Lung (tissue), 12 donors: ENCODE data around the gene BCR. TPM values are rescaled to one million over a fixed set of nuclear protein-coding genes. Genes with fewer than 3 reads are reported as not detected.

Experiments used
- ATAC-seq: fragments of 200-7000 bp; cut with Tn5 transposase; one replicate; pipeline ENCODE4 v1.9.1; 2020; ENCODE audit warnings: moderate number of reproducible peaks; ENCODE audit not compliant: insufficient read depth, low FRiP score
- DNase-seq, 3 donors: peaks; one replicate each; pipeline ENCODE4 v3.0.0-alpha.2; 2013 to 2017
- H3K27ac ChIP-seq, 2 donors: one replicate each; pipeline ENCODE4 v1.5.1; 2013; ENCODE audit warnings: mild to moderate bottlenecking in 2 of 2, moderate library complexity in 2 of 2, control low read depth in 1 of 2, inconsistent platforms in 1 of 2, low read depth in 1 of 2, low read length in 1 of 2
- H3K27me3 ChIP-seq, 3 donors: one replicate each; pipeline ENCODE4 v1.5.1; 2013; ENCODE audit warnings: low read length in 2 of 3; ENCODE audit not compliant: control insufficient read depth in 3 of 3, insufficient read depth in 3 of 3
- H3K36me3 ChIP-seq, 4 donors: one replicate each; pipeline ENCODE4 v1.5.1; 2013; ENCODE audit warnings: low read length in 4 of 4, mild to moderate bottlenecking in 1 of 4, moderate library complexity in 1 of 4; ENCODE audit not compliant: control insufficient read depth in 4 of 4, insufficient read depth in 4 of 4
- H3K4me1 ChIP-seq, 5 donors: one replicate each; pipeline ENCODE4 v1.5.1; 2013; ENCODE audit warnings: low read length in 5 of 5, mild to moderate bottlenecking in 2 of 5, moderate library complexity in 1 of 5; ENCODE audit not compliant: control insufficient read depth in 5 of 5, insufficient read depth in 5 of 5
- H3K4me3 ChIP-seq: one replicate; pipeline ENCODE4 v1.5.1; 2013; ENCODE audit warnings: mild to moderate bottlenecking, control low read depth, moderate library complexity
- H3K9ac ChIP-seq, 2 donors: one replicate each; pipeline ENCODE4 v1.5.1; 2013; ENCODE audit warnings: low read length in 2 of 2, control low read depth in 1 of 2; ENCODE audit not compliant: insufficient read depth in 1 of 2
- H3K9me3 ChIP-seq, 4 donors: one replicate each; pipeline ENCODE4 v1.5.1; 2013; ENCODE audit warnings: low read length in 3 of 4, mild to moderate bottlenecking in 1 of 4, moderate library complexity in 1 of 4; ENCODE audit not compliant: control insufficient read depth in 4 of 4, insufficient read depth in 3 of 4
- CTCF ChIP-seq: IDR thresholded peaks from 2 replicates; pipeline ENCODE4 v1.5.1; 2012; ENCODE audit warnings: mild to moderate bottlenecking; ENCODE audit errors: control extremely low read depth, extremely low read depth
- WGBS, 2 donors: extraction: QIAGEN DNeasy Blood & Tissue Kit; methylation state at CpG; one replicate each; pipeline ENCODE4 v1.1.7; 2013; 5-methylcytosine and 5-hydroxymethylcytosine counted together
- polyA plus RNA-seq, 2 donors: library from polyadenylated mRNA; stranded (reverse); fragments of 200-250 nt; gene quantifications; one replicate each; pipeline ENCODE4 v1.2.1, GENCODE V29; 2013
- total RNA-seq, 2 donors: library from RNA; depleted of rRNA in 1 of 2; stranded (reverse); fragments of >200 nt in 1 of 2; gene quantifications; one replicate each; pipeline ENCODE4 v1.2.1, GENCODE V29; 2014 to 2021
- donor health status: control.
- donor health status: control.
- donor health status: Bipolar disorder and iron deficiency.
- donor health status: healthy.
- donor health status: DM: yes; HTN: yes; CAD: no.

The BCR gene
- total and polyA plus RNA-seq, 4 donors, result 21.8 to 67.3 (median 31.8) TPM

DNA sequence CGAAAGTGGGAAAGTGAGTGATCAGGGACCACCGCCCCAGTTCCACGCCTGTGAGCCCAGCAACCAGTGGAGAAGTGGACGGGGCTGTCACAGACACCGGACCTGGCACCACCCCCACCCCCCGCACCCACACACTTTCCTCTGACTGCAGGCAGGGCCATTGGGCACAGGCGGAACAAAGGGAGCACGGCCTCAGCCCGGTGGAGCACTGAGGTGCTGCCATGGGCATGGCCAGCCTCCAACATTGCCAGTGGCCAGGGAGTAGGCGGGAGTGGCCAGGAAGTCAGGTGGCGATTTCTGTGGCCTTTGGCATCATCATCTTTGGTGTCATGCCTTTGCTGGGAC lies 78.5 kb downstream of the BCR start:
- Histone ChIP-seq H3K9me3 (no peaks in the 10 kb centered on the region), H3K27me3 (no peaks in the 10 kb centered on the region), H3K27ac (no peak overlapping the region), H3K4me3 (no peak overlapping the region), H3K9ac (no peak overlapping the region), H3K4me1 (peaks cover 0 to 18% (median 0%) of the 10 kb centered on the region in 5 donors), H3K36me3 (peaks cover 0 to 44% (median 4%) of the 10 kb centered on the region in 4 donors)
- WGBS, 2 donors, result 97 to 98% methylated on average over 11 of the region's 11 CpGs
- ATAC-seq (no peak), DNase-seq (no peak)
- TF ChIP-seq CTCF, result no peak

DNA sequence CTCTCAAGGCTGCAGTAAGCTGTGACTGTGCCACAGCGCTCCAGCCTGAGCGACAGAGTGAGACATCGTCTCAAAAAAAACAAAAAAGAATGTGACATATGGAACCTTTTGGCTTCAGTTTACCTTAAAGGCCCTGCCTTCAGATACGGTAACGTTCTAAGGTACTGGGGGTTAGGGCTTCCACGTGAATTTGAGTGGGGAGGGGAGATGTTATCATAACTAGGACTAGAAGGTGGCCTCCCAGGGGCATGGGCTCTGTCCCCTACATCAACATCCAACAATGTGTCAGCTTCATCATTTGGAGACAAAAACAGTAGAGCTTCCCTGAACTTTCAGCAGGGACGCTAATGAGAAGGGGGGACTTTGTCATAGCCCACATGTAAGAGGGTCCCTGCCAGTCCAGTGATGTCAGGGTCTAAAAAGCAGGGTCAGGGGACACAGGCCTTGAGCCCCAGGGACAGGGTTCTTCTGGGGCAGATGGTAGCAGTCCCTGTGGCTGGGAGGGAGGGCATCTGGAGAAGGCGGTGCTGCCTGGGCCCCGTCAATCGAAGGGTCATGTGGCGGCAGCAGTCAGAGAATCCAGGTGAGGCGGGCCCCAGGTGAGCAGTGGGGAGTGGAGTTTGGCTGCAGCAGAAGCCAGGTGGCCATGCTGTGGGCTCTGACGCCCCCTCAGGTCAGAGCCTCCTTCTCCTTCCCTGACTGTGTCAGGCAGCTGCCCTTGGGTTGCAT lies 79.8 kb downstream of the BCR start:
- H3K9me3 ChIP-seq, result no peaks in the 10 kb centered on the region
- TF ChIP-seq CTCF, result no peak
- peaks cover 0 to 18% (median 0%) of the 10 kb centered on the region in 5 donors for H3K4me1 ChIP-seq
- ATAC-seq (no peak), DNase-seq (no peak)
- peaks cover 0 to 41% (median 4%) of the 10 kb centered on the region in 4 donors for H3K36me3 ChIP-seq
- no peaks in the 10 kb centered on the region for H3K27me3 ChIP-seq
- H3K9ac ChIP-seq, result no peak overlapping the region
- WGBS, 2 donors, result 94 to 95% methylated on average over 13 of the region's 13 CpGs
- no peak overlapping the region for H3K4me3 ChIP-seq
- H3K27ac ChIP-seq, result no peak overlapping the region

DNA sequence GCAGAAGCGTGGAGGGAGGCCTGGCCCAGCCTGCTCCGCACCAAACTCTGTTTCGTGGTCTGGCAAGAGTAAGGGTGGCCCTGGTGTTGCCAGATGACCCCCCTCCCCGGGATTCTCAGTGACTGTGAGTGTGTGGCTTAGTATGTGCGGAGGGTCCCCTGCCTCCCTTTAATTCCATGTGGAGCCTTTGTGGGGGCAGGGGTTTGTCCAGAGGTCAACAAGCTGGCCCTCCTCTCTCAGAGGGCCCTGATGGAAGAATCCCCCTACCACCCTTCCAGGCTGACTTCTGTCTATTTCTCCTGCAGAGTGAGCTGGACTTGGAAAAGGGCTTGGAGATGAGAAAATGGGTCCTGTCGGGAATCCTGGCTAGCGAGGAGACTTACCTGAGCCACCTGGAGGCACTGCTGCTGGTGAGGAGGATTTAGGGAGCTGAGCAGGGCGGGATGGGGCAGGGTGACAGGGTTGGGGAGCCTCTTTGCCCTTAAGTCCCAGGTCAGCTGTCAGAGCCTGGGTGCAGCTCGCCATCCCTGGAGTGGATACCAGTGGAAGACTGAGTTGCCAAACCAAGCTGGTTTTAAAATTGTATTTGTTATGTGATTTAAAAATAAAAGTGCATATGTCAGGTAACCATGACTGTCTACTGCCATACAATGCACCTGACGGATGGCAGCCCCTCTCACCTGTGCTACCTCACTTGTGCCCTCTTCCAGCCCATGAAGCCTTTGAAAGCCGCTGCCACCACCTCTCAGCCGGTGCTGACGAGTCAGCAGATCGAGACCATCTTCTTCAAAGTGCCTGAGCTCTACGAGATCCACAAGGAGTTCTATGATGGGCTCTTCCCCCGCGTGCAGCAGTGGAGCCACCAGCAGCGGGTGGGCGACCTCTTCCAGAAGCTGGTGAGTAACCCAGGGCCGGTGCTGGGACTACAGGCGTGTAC lies 80.6 kb downstream of the BCR start:
- 95 to 96% methylated on average over 21 of the region's 21 CpGs for WGBS, 2 donors
- peaks cover 0 to 15% (median 0%) of the 10 kb centered on the region in 5 donors for H3K4me1 ChIP-seq
- H3K27ac ChIP-seq, result no peak overlapping the region
- H3K9ac ChIP-seq, result no peak overlapping the region
- ATAC-seq, result no peak
- H3K9me3 ChIP-seq, result no peaks in the 10 kb centered on the region
- no peak overlapping the region for H3K4me3 ChIP-seq
- DNase-seq, result no peak
- TF ChIP-seq CTCF, result no peak
- no peaks in the 10 kb centered on the region for H3K27me3 ChIP-seq
- peaks cover 0 to 36% (median 4%) of the 10 kb centered on the region in 4 donors for H3K36me3 ChIP-seq
